ENCODE results near the gene CADPS2. TPM values are rescaled to one million over a fixed set of nuclear protein-coding genes. Genes with fewer than 3 reads are reported as not detected.

Gene CADPS2
- total and polyA plus RNA-seq, 9 donors, result 4.4 to 11.3 (median 7.4) TPM

DNA sequence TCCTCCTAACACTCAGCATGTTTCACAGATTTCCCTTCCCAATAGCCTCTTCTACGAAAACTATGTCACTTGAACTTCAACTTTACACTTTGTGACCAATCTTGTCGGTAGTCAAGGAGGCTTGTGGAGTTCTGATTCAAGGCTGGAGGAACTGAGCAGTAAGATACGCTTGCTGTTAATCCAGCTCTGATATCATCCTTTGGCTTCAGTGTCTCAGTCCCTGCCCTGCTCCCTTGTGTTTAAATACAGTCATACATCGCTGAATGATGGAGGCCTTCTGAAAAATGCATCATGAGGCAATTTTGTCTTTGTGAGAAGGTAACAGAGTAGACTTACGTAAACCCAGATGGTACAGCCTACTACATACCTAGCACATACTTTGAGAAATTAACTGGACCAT, 360.9 kb downstream of the CADPS2 start:
- WGBS (ENCODE audit: insufficient coverage), result no CpG with 5 or more reads among the region's 5 CpGs
- Histone ChIP-seq H3K9me3 (replicated peaks; ENCODE audit: control insufficient read depth, low read depth, low read length) (no peaks in the 10 kb centered on the region), H3K27me3 (ENCODE audit: control insufficient read depth, insufficient read depth, low read length) (no peaks in the 10 kb centered on the region), H3K4me3 (ENCODE audit: low read length) (no peak overlapping the region), H3K36me3 (ENCODE audit: control insufficient read depth, insufficient read depth, low read length) (no peaks in the 10 kb centered on the region), H3K27ac (ENCODE audit: low read length) (no peak overlapping the region), H3K4me1 (ENCODE audit: control insufficient read depth, insufficient read depth, low read length) (no peaks in the 10 kb centered on the region)
- peak; percentile 17 for DNase-seq

DNA sequence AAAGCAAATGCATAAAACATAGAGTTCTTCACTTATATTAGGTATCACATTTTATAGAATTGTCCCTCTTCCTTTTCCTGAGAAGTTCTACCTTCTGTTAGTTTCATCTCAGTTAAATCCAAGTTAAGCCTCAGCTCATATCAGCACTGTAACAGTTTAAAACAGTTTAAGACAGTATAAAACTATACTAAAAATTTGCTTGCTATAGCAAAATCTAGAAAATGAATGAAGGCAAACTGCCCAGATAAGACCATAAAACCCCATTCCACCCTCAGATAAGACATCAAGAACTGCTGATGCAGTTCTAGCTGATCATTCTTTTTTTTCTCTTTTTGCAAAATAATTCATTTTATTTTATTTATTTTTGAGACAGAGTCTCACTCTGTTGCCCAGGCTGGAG, 364.5 kb downstream of the CADPS2 start:
- Histone ChIP-seq H3K4me1 (ENCODE audit: control insufficient read depth, insufficient read depth, low read length) (no peaks in the 10 kb centered on the region), H3K9me3 (replicated peaks; ENCODE audit: control insufficient read depth, low read depth, low read length) (no peaks in the 10 kb centered on the region), H3K36me3 (ENCODE audit: control insufficient read depth, insufficient read depth, low read length) (no peaks in the 10 kb centered on the region), H3K27me3 (ENCODE audit: control insufficient read depth, insufficient read depth, low read length) (no peaks in the 10 kb centered on the region), H3K27ac (ENCODE audit: low read length) (no peak overlapping the region), H3K4me3 (ENCODE audit: low read length) (no peak overlapping the region)
- no peak for DNase-seq

DNA sequence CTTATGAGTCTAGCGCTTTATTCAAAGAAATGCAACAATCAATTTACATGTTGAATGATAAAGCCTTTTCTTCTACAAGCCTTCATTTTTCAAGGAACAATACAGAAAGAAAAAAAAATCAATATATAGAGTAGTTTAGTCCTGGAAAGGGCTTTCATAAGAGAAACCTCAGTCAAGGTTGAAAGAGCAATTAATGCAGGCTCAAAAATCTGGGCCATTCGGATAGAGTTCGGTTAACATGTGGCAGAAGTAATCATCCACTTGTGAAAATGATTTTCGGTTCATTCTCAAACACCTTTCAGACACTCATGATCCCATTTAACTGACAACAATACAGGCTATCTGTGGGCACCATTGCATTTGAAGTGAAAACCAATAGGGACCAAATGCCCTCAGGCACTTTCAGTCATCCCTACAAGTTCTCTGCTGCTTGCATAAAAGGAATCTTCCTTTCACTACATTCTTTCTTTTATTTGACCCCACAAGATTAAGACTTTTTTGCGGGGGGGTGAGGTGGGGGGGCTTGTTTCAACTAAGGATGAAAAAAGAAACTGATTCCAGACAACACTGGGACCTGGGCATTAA, 365.2 kb downstream of the CADPS2 start:
- DNase-seq, result no peak
- no peaks in the 10 kb centered on the region for H3K9me3 ChIP-seq (replicated peaks; ENCODE audit: control insufficient read depth, low read depth, low read length)
- H3K27me3 ChIP-seq (ENCODE audit: control insufficient read depth, insufficient read depth, low read length), result no peaks in the 10 kb centered on the region
- no peaks in the 10 kb centered on the region for H3K36me3 ChIP-seq (ENCODE audit: control insufficient read depth, insufficient read depth, low read length)
- no peaks in the 10 kb centered on the region for H3K4me1 ChIP-seq (ENCODE audit: control insufficient read depth, insufficient read depth, low read length)
- H3K4me3 ChIP-seq (ENCODE audit: low read length), result no peak overlapping the region
- no peak overlapping the region for H3K27ac ChIP-seq (ENCODE audit: low read length)
- WGBS (ENCODE audit: insufficient coverage), result 39% methylated on average over 4 of the region's 5 CpGs

DNA sequence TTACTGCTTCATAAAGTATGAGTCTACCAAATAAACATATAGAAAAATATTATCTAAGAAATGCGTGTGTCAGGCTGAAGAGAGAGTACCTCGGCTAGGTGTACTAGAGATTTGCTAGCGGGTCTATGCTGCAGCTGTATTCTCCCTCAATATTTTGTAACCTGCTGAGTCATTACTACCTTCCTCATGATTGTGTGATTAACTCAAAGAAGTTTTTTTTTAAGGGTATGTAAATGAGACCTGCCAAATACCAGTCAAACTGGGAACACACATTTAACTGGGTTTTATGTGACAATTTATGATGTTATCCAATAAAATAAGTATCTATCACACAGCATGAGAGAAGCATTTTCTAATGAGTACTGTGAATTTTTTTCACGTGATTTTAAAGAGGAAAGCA, 367.8 kb downstream of the CADPS2 start:
- DNase-seq, result no peak
- Histone ChIP-seq H3K4me1 (ENCODE audit: control insufficient read depth, insufficient read depth, low read length) (no peaks in the 10 kb centered on the region), H3K36me3 (ENCODE audit: control insufficient read depth, insufficient read depth, low read length) (no peaks in the 10 kb centered on the region), H3K9me3 (replicated peaks; ENCODE audit: control insufficient read depth, low read depth, low read length) (no peaks in the 10 kb centered on the region), H3K27me3 (ENCODE audit: control insufficient read depth, insufficient read depth, low read length) (no peaks in the 10 kb centered on the region), H3K4me3 (ENCODE audit: low read length) (no peak overlapping the region), H3K27ac (ENCODE audit: low read length) (no peak overlapping the region)
- WGBS (ENCODE audit: insufficient coverage), result no CpG with 5 or more reads among the region's 4 CpGs

DNA sequence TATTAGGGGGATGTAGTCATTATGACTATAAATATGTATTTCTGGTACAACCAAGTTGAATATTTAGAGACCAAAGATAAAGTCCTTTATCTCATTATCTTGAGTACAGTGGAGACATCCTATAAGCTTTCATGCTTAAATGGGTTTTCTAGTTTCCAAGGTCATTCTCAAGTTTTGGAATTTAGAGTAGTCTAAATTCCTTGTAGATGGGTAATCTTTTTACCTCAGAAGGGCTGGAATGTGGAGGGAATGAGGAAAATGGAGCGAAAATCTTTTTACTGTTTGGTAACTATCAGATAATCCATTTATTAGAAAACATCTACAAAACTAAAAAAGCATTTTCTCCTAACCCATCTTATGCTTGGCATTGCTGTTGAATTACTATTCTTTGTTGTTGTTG, 368.7 kb downstream of the CADPS2 start:
- Histone ChIP-seq H3K4me1 (ENCODE audit: control insufficient read depth, insufficient read depth, low read length) (no peaks in the 10 kb centered on the region), H3K27me3 (ENCODE audit: control insufficient read depth, insufficient read depth, low read length) (no peaks in the 10 kb centered on the region)
- no CpG with 5 or more reads among the region's 1 CpG for WGBS (ENCODE audit: insufficient coverage)

DNA sequence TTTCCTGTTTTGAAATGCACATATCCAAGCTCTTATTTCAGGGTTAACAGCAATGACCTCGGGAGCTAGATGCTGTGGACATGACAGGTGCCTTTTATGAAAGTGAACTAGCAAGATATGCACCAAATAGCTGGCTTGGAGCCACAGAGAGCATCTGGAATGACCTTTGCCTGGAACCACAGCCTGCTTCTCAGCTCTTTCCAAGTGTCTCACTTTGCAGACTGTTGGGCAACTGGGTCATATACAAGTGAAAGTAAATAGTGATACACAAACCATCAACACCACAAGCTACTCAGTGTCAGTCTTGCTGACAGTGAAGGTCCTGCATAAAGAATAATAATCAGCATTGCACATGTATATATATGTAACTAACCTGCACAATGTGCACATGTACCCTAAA, 370.9 kb downstream of the CADPS2 start:
- no peak for DNase-seq

More for the DNA sequence above, 368.7 kb downstream of the CADPS2 start:
- no peaks in the 10 kb centered on the region for H3K9me3 ChIP-seq (replicated peaks; ENCODE audit: control insufficient read depth, low read depth, low read length)
- no peak for DNase-seq
- H3K27ac ChIP-seq (ENCODE audit: low read length), result no peak overlapping the region
- H3K4me3 ChIP-seq (ENCODE audit: low read length), result no peak overlapping the region
- H3K36me3 ChIP-seq (ENCODE audit: control insufficient read depth, insufficient read depth, low read length), result no peaks in the 10 kb centered on the region

DNA sequence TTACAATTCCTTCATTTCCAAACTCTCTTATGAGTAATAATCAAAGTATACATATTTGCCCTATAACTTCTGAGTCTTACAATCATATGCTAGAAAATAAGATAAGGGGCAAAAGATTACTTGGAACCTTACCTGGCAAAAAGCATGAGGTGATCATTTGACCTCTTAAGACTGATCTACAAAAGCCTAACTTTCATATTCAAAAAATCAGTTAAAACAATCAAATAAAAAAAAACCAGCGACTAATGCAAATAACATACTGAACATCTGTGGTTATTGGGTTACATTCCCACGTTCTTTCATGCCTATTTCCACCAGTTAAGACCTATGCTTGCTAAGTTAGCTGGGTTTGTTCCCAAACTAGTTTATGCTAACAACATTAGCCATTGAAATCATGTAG, 375.0 kb downstream of the CADPS2 start:
- Histone ChIP-seq H3K4me3 (ENCODE audit: low read length) (no peak overlapping the region), H3K27ac (ENCODE audit: low read length) (no peak overlapping the region), H3K36me3 (ENCODE audit: control insufficient read depth, insufficient read depth, low read length) (no peaks in the 10 kb centered on the region), H3K4me1 (ENCODE audit: control insufficient read depth, insufficient read depth, low read length) (no peaks in the 10 kb centered on the region), H3K27me3 (ENCODE audit: control insufficient read depth, insufficient read depth, low read length) (no peaks in the 10 kb centered on the region), H3K9me3 (replicated peaks; ENCODE audit: control insufficient read depth, low read depth, low read length) (no peaks in the 10 kb centered on the region)
- WGBS (ENCODE audit: insufficient coverage), result no CpG with 5 or more reads among the region's 2 CpGs
- DNase-seq, result peak; percentile 5

More for the DNA sequence above, 370.9 kb downstream of the CADPS2 start:
- no peaks in the 10 kb centered on the region for H3K27me3 ChIP-seq (ENCODE audit: control insufficient read depth, insufficient read depth, low read length)
- 50% methylated on average over 1 of the region's 1 CpG for WGBS (ENCODE audit: insufficient coverage)
- no peaks in the 10 kb centered on the region for H3K36me3 ChIP-seq (ENCODE audit: control insufficient read depth, insufficient read depth, low read length)
- no peaks in the 10 kb centered on the region for H3K9me3 ChIP-seq (replicated peaks; ENCODE audit: control insufficient read depth, low read depth, low read length)
- no peak overlapping the region for H3K4me3 ChIP-seq (ENCODE audit: low read length)
- H3K27ac ChIP-seq (ENCODE audit: low read length), result no peak overlapping the region
- H3K4me1 ChIP-seq (ENCODE audit: control insufficient read depth, insufficient read depth, low read length), result no peaks in the 10 kb centered on the region

DNA sequence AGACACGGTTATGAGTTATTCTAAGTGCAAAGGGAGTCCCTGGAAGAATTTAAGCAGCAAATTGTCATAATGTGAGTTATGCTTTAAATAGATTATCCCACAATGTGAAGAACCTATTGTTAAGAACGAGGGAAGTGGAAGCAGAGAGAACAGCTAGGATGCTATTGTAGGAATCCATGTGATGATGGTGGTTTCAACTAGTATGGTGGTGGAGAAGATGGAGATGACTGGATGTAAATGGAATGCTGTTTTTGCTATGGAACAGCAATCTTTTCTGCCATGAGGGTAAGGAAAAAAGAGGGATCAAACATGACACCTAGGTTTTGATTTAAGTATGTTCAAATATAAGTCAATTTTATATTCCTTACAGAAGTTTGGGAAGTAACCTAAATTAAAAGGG, 378.7 kb downstream of the CADPS2 start:
- Histone ChIP-seq H3K4me3 (ENCODE audit: low read length) (no peak overlapping the region), H3K36me3 (ENCODE audit: control insufficient read depth, insufficient read depth, low read length) (no peaks in the 10 kb centered on the region), H3K27ac (ENCODE audit: low read length) (no peak overlapping the region), H3K27me3 (ENCODE audit: control insufficient read depth, insufficient read depth, low read length) (no peaks in the 10 kb centered on the region), H3K4me1 (ENCODE audit: control insufficient read depth, insufficient read depth, low read length) (no peaks in the 10 kb centered on the region), H3K9me3 (replicated peaks; ENCODE audit: control insufficient read depth, low read depth, low read length) (no peaks in the 10 kb centered on the region)
- DNase-seq, result no peak
- WGBS (ENCODE audit: insufficient coverage), result 73% methylated on average over 2 of the region's 2 CpGs

DNA sequence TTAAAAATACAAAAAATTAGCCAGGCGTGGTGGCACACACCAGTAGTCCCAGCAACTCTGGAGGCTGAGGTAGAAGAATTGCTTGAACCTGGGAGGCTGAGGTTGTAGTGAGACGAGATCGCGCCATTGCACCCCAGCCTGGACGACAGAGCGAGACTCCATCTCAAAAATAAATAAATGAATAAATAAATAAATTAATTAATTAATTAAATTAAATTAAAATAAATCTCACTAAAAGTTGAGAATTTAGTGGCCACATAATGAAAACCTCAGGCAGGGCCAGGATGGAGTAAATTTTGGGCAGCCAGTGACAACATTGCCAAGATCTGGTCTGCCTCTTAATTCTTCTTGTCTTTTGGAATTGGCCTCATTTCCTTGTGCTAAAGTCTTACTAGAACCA, 394.3 kb downstream of the CADPS2 start:
- Histone ChIP-seq H3K9me3 (replicated peaks; ENCODE audit: control insufficient read depth, low read depth, low read length) (no peaks in the 10 kb centered on the region), H3K36me3 (ENCODE audit: control insufficient read depth, insufficient read depth, low read length) (no peaks in the 10 kb centered on the region), H3K4me3 (ENCODE audit: low read length) (no peak overlapping the region), H3K27ac (ENCODE audit: low read length) (no peak overlapping the region), H3K4me1 (ENCODE audit: control insufficient read depth, insufficient read depth, low read length) (no peaks in the 10 kb centered on the region), H3K27me3 (ENCODE audit: control insufficient read depth, insufficient read depth, low read length) (no peaks in the 10 kb centered on the region)
- no peak for DNase-seq
- no CpG with 5 or more reads among the region's 6 CpGs for WGBS (ENCODE audit: insufficient coverage)

DNA sequence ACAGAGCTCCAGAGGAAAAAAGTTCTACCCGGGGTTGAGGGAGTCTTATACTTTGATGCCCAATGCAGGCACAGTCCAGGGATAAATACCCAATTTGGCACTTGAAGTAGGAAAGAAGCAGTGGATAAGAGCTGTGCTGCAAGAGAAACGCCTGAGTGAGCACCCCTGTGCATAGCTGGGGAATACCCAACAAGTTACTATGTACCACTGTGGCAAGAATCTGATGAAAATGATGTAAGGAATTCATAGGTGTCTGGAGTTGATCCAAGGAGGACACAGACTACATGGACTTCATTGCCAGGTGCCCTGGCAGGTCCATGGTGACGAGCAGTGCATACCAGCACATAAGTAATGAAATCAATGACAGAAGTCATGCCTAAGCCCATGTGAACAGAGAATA, 398.0 kb downstream of the CADPS2 start:
- Histone ChIP-seq H3K36me3 (ENCODE audit: control insufficient read depth, insufficient read depth, low read length) (no peaks in the 10 kb centered on the region), H3K4me3 (ENCODE audit: low read length) (no peak overlapping the region), H3K27me3 (ENCODE audit: control insufficient read depth, insufficient read depth, low read length) (no peaks in the 10 kb centered on the region), H3K9me3 (replicated peaks; ENCODE audit: control insufficient read depth, low read depth, low read length) (no peaks in the 10 kb centered on the region), H3K27ac (ENCODE audit: low read length) (no peak overlapping the region), H3K4me1 (ENCODE audit: control insufficient read depth, insufficient read depth, low read length) (no peaks in the 10 kb centered on the region)
- no peak for DNase-seq
- no CpG with 5 or more reads among the region's 3 CpGs for WGBS (ENCODE audit: insufficient coverage)

DNA sequence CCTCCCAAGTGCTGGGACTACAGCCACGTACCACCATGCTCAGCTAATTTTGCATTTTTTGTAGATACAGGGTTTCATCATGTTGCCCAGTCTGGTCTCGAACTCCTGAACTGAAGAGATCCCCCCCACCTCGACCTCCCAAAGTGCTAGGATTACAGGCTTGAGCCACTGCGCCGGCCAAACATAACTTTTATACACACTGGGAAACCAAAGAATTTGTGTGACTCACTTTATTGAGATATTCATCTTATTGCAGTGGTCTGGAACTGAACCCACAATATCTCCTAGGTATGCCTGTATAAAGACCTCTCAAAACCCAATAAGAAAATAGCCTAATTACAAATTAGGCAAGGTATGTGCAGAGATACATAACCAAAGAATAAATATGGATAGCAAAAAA, 399.1 kb downstream of the CADPS2 start:
- WGBS (ENCODE audit: insufficient coverage), result no CpG with 5 or more reads among the region's 5 CpGs
- Histone ChIP-seq H3K4me3 (ENCODE audit: low read length) (no peak overlapping the region), H3K9me3 (replicated peaks; ENCODE audit: control insufficient read depth, low read depth, low read length) (no peaks in the 10 kb centered on the region), H3K27ac (ENCODE audit: low read length) (no peak overlapping the region), H3K4me1 (ENCODE audit: control insufficient read depth, insufficient read depth, low read length) (no peaks in the 10 kb centered on the region), H3K36me3 (ENCODE audit: control insufficient read depth, insufficient read depth, low read length) (no peaks in the 10 kb centered on the region), H3K27me3 (ENCODE audit: control insufficient read depth, insufficient read depth, low read length) (no peaks in the 10 kb centered on the region)
- no peak for DNase-seq
